Retinal pigment epithelial cell (primary cell): ENCODE data around the gene DDI2.
"Not testable (repeated sequence)": the region's sequence is repeated elsewhere in the genome, so short reads cannot be mapped to it uniquely, and the experiment has no call there.

Source experiments
- DNase-seq: peaks from one replicate; pipeline ENCODE4 v3.0.0-alpha.2; 2010; ENCODE audit warnings: low read depth
- H3K4me3 ChIP-seq: 2 replicates; pipeline ENCODE4 v1.5.1; 2011; ENCODE audit warnings: mild to moderate bottlenecking, low read length, control low read depth, moderate library complexity
- CTCF ChIP-seq: conservative IDR thresholded peaks from 2 replicates; pipeline ENCODE4 v1.5.1; 2011; ENCODE audit warnings: low read depth, low read length, control low read depth, inconsistent platforms

Gene DDI2

GRCh38 chr1:15639262-15639661 lies 22.0 kb downstream of the DDI2 start:
- TF ChIP-seq CTCF, result no peak
- no peak for DNase-seq
- H3K4me3 ChIP-seq, result no peak overlapping the region

GRCh38 chr1:15639931-15640330 lies 22.7 kb downstream of the DDI2 start:
- no peak overlapping the region for H3K4me3 ChIP-seq
- no peak for TF ChIP-seq CTCF
- no peak for DNase-seq

GRCh38 chr1:15640667-15641066 lies 23.4 kb downstream of the DDI2 start:
- no peak for DNase-seq
- no peak overlapping the region for H3K4me3 ChIP-seq
- TF ChIP-seq CTCF, result no peak

GRCh38 chr1:15649937-15650336 lies 32.7 kb downstream of the DDI2 start:
- TF ChIP-seq CTCF, result no peak
- H3K4me3 ChIP-seq, result no peak overlapping the region
- no peak for DNase-seq

- H3K4me3 ChIP-seq, result no peak overlapping the region
- DNase-seq, result no peak
- no peak for TF ChIP-seq CTCF
Observed at GRCh38 chr1:15650433-15650832, 33.2 kb downstream of the DDI2 start.

- not testable (repeated sequence) for DNase-seq, H3K4me3 ChIP-seq
Observed at GRCh38 chr1:15652130-15652529, 34.9 kb downstream of the DDI2 start.

- no peak for TF ChIP-seq CTCF
- H3K4me3 ChIP-seq, result no peak overlapping the region
- DNase-seq, result no peak
Observed at GRCh38 chr1:15654091-15654690, 36.9 kb downstream of the DDI2 start.

- DNase-seq, result no peak
- H3K4me3 ChIP-seq, result no peak overlapping the region
- TF ChIP-seq CTCF, result no peak
Observed at GRCh38 chr1:15656464-15656863, 39.2 kb downstream of the DDI2 start.
